Measurements from ENCODE around the gene GYG1. TPM values are rescaled to one million over a fixed set of nuclear protein-coding genes. Genes with fewer than 3 reads are reported as not detected.

Gene GYG1
- total and polyA plus RNA-seq, 2 of the 8 experiments (the other 6 are each of a cell fraction or from before 2014, with no cell fraction given), result 19.4 to 34.2 TPM

DNA sequence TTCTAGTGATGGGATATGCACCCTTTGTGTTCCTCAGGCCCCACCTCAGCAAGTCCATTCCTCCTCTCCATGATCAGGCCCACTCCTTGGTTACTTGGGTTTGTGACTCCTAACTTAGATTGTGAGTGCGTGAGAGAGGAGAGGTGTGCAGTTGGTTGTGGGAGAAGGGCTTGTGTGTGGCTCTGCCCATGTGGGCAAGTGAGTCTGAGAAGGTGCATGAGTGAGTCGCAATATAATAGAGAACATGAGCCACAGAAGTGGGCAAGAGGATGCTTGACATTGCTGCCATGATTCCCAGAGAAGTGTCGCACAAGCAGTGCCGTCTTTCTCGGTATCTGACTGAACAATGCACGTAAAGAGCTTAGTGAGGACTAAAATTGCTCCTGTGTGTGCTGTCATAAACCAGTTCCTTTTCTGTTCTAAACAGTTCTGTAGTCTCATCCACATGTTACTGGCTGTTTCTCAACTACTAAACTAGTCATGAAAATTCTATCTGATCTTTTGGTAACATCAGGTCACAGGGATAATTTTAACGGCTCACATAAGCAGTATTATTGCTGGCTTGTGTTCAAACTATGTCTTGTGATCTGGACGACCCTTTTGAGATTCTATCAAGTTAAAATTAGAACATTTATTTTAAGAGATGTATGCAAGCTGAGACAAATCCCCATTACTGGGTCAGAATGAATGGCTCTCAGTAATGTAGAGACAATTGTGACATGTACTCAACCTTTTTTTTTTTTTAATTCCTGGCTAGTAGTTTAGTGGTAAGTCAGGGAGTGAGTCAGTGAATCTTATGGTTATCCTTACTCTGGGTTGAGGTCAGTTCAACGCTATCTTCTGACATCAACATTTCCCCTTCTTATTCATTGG is 25.6 kb downstream of the GYG1 start:
- peak overlapping the region; percentile 83; the same call in 1 of the 2 replicates for H2BK15ac ChIP-seq (ENCODE audit: low read length)

More for the DNA sequence above, 25.6 kb downstream of the GYG1 start:
- H3K23ac ChIP-seq (ENCODE audit: insufficient read length), result no peak overlapping the region
- no peak overlapping the region for H3K27ac ChIP-seq (ENCODE audit: low read depth, low read length)
- H4K20me1 ChIP-seq (replicated peaks in 1 of 2; ENCODE audit: control insufficient read depth in 1 of 2, insufficient read depth in 2 of 2, low read length in 2 of 2), result no peaks in the 10 kb centered on the region
- H3K56ac ChIP-seq (replicated peaks; ENCODE audit: insufficient read length, low read depth, low read length), result no peak overlapping the region
- H2AFZ ChIP-seq (ENCODE audit: low read length), result no peak overlapping the region
- no peak overlapping the region for H3K14ac ChIP-seq (ENCODE audit: insufficient read length)
- no peak overlapping the region for H4K91ac ChIP-seq (replicated peaks; ENCODE audit: insufficient read length, low read length)
- ChIA-PET POLR2A (ENCODE audit: partially characterized antibody) (no interaction called here), CTCF (ENCODE audit: partially characterized antibody) (interaction anchor here (0.6 to 1.2 kb wide), 3 partner anchors 14 to 177 kb away, joined by 3 read pairs; no protein-coding TSS in a partner anchor)
- FAIRE-seq (no peak), DNase-seq (ENCODE audit: low read depth in 1 of 2, low spot score in 2 of 2) (no peak)
- TF ChIP-seq CREB1 (IDR thresholded peaks at IDR 0.05), result no peak
- TF ChIP-seq, protein P1, sequence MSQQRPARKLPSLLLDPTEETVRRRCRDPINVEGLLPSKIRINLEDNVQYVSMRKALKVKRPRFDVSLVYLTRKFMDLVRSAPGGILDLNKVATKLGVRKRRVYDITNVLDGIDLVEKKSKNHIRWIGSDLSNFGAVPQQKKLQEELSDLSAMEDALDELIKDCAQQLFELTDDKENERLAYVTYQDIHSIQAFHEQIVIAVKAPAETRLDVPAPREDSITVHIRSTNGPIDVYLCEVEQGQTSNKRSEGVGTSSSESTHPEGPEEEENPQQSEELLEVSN (IDR thresholded peaks at IDR 0.05), result no peak
- no peak for TF ChIP-seq TCF12 (IDR thresholded peaks at IDR 0.05; ENCODE audit: low read depth, low read length)
- no peak for TF ChIP-seq RFX5 (IDR thresholded peaks at IDR 0.05; ENCODE audit: borderline replicate concordance, low read depth, low read length)
- no peak for TF ChIP-seq BACH1 (IDR thresholded peaks at IDR 0.05; ENCODE audit: low read length)
- no peak for TF ChIP-seq HDAC6 (IDR thresholded peaks at IDR 0.05; ENCODE audit: low read depth, low read length)
- no peak for TF ChIP-seq JUN (IDR thresholded peaks at IDR 0.05; ENCODE audit: low read depth, low read length)
- TF ChIP-seq CEBPB (IDR thresholded peaks at IDR 0.05; ENCODE audit: low read depth, low read length), result no peak
- TF ChIP-seq MAX (IDR thresholded peaks at IDR 0.05), result no peak
- no peak overlapping the region; the same call in 1 of the 2 replicates for H4K8ac ChIP-seq (ENCODE audit: extremely low read depth, insufficient read depth, low read length)
- H3K4ac ChIP-seq (replicated peaks; ENCODE audit: insufficient read length, low read depth, low read length), result no peak overlapping the region
- 0 out of 2 replicates have a peak overlapping the region, but pooled peaks have one; percentile 82 for H2BK12ac ChIP-seq (ENCODE audit: low read depth, low read length)
- H3K4me1 ChIP-seq (replicated peaks in 1 of 4; ENCODE audit: control insufficient read depth in 3 of 4, insufficient read depth in 4 of 4, low read length in 3 of 4), result peaks cover 2 to 18% (median 16%) of the 10 kb centered on the region in 4 experiments
- peaks cover 0 to 19% (median 2%) of the 10 kb centered on the region in 4 experiments; a peak in 3 of 8 replicates for H3K36me3 ChIP-seq (ENCODE audit: control insufficient read depth in 2 of 4, insufficient read depth in 4 of 4, low read length in 3 of 4)
- H3K23me2 ChIP-seq (ENCODE audit: low read depth, low read length), result no peaks in the 10 kb centered on the region
- no peaks in the 10 kb centered on the region for H3K9me3 ChIP-seq (ENCODE audit: insufficient read depth in 2 of 2, low read depth in 1 of 2, low read length in 1 of 2)
- H3K79me1 ChIP-seq (ENCODE audit: low read depth, low read length), result peaks cover 2% of the 10 kb centered on the region; the same call in 1 of the 2 replicates
- no peak overlapping the region for H3K4me3 ChIP-seq (ENCODE audit: extremely low read depth in 1 of 4, insufficient read depth in 2 of 4, low read depth in 3 of 4, low read length in 4 of 4)
- no peak overlapping the region for H3K9ac ChIP-seq (replicated peaks in 1 of 4; ENCODE audit: extremely low read depth in 1 of 4, low read depth in 3 of 4, low read length in 3 of 4)
- no peak overlapping the region for H3K18ac ChIP-seq (ENCODE audit: extremely low read depth, low read length)
- H2BK5ac ChIP-seq (ENCODE audit: low read depth, low read length), result 0 out of 2 replicates have a peak overlapping the region, but pooled peaks have one; percentile 19
- no peaks in the 10 kb centered on the region for H3K79me2 ChIP-seq (ENCODE audit: control insufficient read depth in 1 of 2, insufficient read depth in 2 of 2, low read length in 2 of 2)
- H3K27me3 ChIP-seq (replicated peaks in 1 of 4; ENCODE audit: control insufficient read depth in 3 of 4, extremely low read depth in 1 of 4, insufficient read depth in 3 of 4, low read length in 3 of 4), result no peaks in the 10 kb centered on the region
- H2BK120ac ChIP-seq (replicated peaks; ENCODE audit: low read depth, low read length), result no peak overlapping the region
- H3K4me2 ChIP-seq (ENCODE audit: insufficient read depth in 1 of 2, low read depth in 2 of 2, low read length in 2 of 2), result no peak overlapping the region
- H2BK20ac ChIP-seq (ENCODE audit: low read length), result peak overlapping the region; percentile 87; the same call in 1 of the 2 replicates
- H4K5ac ChIP-seq (ENCODE audit: insufficient read length, low read depth, low read length), result no peak overlapping the region
- WGBS, 2 experiments (ENCODE audit: extremely low coverage in 1 of 2, insufficient coverage in 1 of 2, insufficient read length in 1 of 2, insufficient replicate concordance in 2 of 2, low coverage in 1 of 2, low lambda C conversion rate in 2 of 2, missing lambda C conversion rate in 1 of 2), result 90% methylated on average over 9 of the region's 9 CpGs; no CpG with 5 or more reads in 1 of the 2 experiments
- H2AK5ac ChIP-seq (ENCODE audit: low read depth, low read length), result no peak overlapping the region; the same call in 1 of the 2 replicates
